WERI-Rb-1 (cell line): ENCODE measurements around the gene ITSN1.
"Not testable (repeated sequence)": the region's sequence is repeated elsewhere in the genome, so short reads cannot be mapped to it uniquely, and the experiment has no call there.

Source experiments
- DNase-seq: peaks from one replicate; pipeline ENCODE4 v3.0.0-alpha.2; 2020
- H3K27ac ChIP-seq: fragments of 250-450 bp; sonication (Bioruptor Pico); 2 replicates; pipeline ENCODE4 v1.5.1; 2020; ENCODE audit warnings: mild to moderate bottlenecking, moderate library complexity
- H3K27me3 ChIP-seq: fragments of 250-450 bp; sonication (Bioruptor Pico); 2 replicates; pipeline ENCODE4 v1.5.1; 2021; ENCODE audit warnings: mild to moderate bottlenecking, low read depth, moderate library complexity; ENCODE audit not compliant: insufficient read depth, severe bottlenecking
- H3K36me3 ChIP-seq: fragments of 250-450 bp; sonication (Bioruptor Pico); 2 replicates; pipeline ENCODE4 v1.5.1; 2020; ENCODE audit warnings: mild to moderate bottlenecking, moderate library complexity
- H3K4me3 ChIP-seq: 2 replicates; pipeline ENCODE4 v1.5.1; 2011; ENCODE audit warnings: low read depth, mild to moderate bottlenecking, control low read depth, low read length
- H3K9me3 ChIP-seq: fragments of 250-450 bp; sonication (Bioruptor Pico); 2 replicates; pipeline ENCODE4 v1.5.1; 2021; ENCODE audit warnings: mild to moderate bottlenecking, moderate library complexity; ENCODE audit not compliant: severe bottlenecking
- CTCF ChIP-seq: IDR thresholded peaks from 2 replicates; pipeline ENCODE4 v1.5.1; 2011; ENCODE audit warnings: low read depth, mild to moderate bottlenecking, control low read depth, inconsistent platforms, low read length

ITSN1 gene

GRCh38 chr21:33858667-33859372 is 216.5 kb downstream of the ITSN1 start:
- H3K9me3 ChIP-seq = no peaks in the 10 kb centered on the region
- no peaks in the 10 kb centered on the region for H3K36me3 ChIP-seq
- H3K4me3 ChIP-seq = no peak overlapping the region
- H3K27ac ChIP-seq = peak overlapping the region; percentile 59
- DNase-seq = peak; percentile 64
- no peaks in the 10 kb centered on the region for H3K27me3 ChIP-seq
- TF ChIP-seq CTCF = no peak

DNA sequence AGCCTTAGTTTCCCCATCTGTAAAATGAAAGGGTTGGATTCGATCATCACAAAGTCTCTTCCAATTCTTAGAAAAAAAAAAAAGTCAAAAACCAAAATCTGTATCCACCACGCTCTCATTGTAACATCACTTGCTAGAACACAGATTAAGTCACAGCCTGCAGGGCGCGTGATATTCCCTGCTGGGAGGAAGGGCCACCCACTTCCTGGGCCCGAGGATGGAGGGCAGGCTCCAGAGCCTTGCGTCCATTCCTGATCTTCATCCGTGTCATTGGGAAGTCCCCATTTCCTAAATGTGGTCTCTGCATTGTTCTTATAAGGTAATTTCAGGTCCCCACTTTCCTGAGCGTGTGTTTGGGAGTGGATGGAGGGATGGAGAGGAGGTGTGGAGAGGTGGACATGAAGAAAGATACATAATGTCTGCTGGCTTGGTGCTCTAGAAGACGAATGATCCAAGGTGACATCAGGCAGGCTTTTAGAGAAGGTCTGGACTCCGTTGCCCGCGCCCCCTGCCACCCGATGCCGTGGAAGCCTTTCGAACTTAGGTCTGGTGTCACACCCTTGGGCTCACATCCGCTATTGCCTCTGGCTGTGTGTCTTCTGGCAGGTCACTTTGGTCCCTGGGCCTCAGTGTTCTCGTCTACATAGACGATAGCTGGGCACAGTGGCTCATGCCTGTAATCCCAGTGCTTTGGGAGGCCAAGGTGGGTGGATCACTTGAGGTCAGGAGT is 217.2 kb downstream of the ITSN1 start:
- H3K27me3 ChIP-seq = no peaks in the 10 kb centered on the region
- no peaks in the 10 kb centered on the region for H3K36me3 ChIP-seq
- H3K4me3 ChIP-seq = no peak overlapping the region
- TF ChIP-seq CTCF = no peak
- no peaks in the 10 kb centered on the region for H3K9me3 ChIP-seq
- H3K27ac ChIP-seq = peak overlapping the region; percentile 74
- no peak for DNase-seq

GRCh38 chr21:33860332-33860879 is 218.1 kb downstream of the ITSN1 start:
- Histone ChIP-seq H3K27ac (peak overlapping the region; percentile 74), H3K9me3 (no peaks in the 10 kb centered on the region), H3K4me3 (no peak overlapping the region; the same call in 1 of the 2 replicates), H3K27me3 (no peaks in the 10 kb centered on the region), H3K36me3 (no peaks in the 10 kb centered on the region)
- TF ChIP-seq CTCF = no peak
- no peak for DNase-seq

DNA sequence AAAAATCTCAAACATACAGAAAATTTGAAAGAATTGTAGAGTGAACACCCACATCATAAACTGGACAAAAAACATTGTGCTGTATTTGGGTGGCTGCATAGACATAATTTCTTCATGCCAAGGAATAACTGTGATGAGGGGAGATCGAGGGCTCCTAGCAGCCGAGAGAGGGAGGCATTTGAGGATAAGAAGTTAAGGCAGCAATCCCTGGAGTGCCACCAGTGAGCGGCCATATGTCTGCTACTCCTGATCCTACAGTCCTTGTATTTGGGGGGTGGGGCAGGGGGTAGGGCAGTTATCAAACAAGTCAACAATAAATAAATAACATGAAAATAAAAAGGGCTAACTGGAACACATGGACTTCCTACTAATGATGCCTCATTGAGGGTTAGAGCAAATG is 218.8 kb downstream of the ITSN1 start:
- H3K4me3 ChIP-seq = peak overlapping the region; percentile 24
- no peaks in the 10 kb centered on the region for H3K27me3 ChIP-seq
- H3K27ac ChIP-seq = peak overlapping the region; percentile 74
- no peaks in the 10 kb centered on the region for H3K36me3 ChIP-seq
- no peaks in the 10 kb centered on the region for H3K9me3 ChIP-seq
- no peak for TF ChIP-seq CTCF
- peak; percentile 84 for DNase-seq

DNA sequence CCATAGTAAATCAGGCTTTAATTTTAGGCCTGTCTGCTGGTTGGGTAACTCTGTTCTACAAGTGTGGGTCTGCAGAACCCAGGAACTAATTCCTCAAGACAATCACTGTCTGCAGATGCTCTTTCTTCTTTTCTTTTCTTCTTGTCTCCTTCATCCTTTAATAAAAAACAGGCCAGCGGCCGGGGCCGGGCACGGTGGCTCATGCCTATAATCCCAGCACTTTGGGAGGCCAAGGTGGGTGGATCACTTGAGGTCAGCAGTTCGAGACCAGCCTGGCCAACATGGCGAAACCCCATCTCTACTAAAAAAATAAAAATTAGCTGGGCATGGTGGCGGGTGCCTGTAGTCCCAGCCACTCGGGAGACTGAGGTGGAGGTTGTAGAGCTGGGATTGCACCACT is 220.9 kb downstream of the ITSN1 start:
- not testable (repeated sequence) for H3K27me3 ChIP-seq, H3K4me3 ChIP-seq, H3K9me3 ChIP-seq, H3K36me3 ChIP-seq, H3K27ac ChIP-seq, DNase-seq

- H3K36me3 ChIP-seq = no peaks in the 10 kb centered on the region
- DNase-seq = no peak
- H3K27ac ChIP-seq = no peak overlapping the region
- no peaks in the 10 kb centered on the region for H3K27me3 ChIP-seq
- H3K4me3 ChIP-seq = no peak overlapping the region
- no peaks in the 10 kb centered on the region for H3K9me3 ChIP-seq
- TF ChIP-seq CTCF = no peak
Measured at GRCh38 chr21:33864150-33864549, 221.8 kb downstream of the ITSN1 start.
